Right cardiac atrium (tissue), 5 donors: Measurements from ENCODE around the gene LCE5A. TPM values are rescaled to one million over a fixed set of nuclear protein-coding genes. Genes with fewer than 3 reads are reported as not detected.
"Not testable (repeated sequence)": the region's sequence is repeated elsewhere in the genome, so short reads cannot be mapped to it uniquely, and the experiment has no call there.

ENCODE experiments used
- ATAC-seq, 2 donors: fragments of 200-7000 bp; cut with Tn5 transposase; one replicate each; pipeline versions ENCODE4 v1.8.0 to v1.9.1; 2020; ENCODE audit warnings: moderate library complexity in 2 of 2, mild to moderate bottlenecking in 1 of 2
- DNase-seq, 3 donors: peaks; one replicate each; pipeline ENCODE4 v3.0.0-alpha.2; 2020
- H3K27ac ChIP-seq: one replicate; pipeline ENCODE4 v1.5.1; 2013; ENCODE audit warnings: mild to moderate bottlenecking, low read length, control low read depth, moderate library complexity
- H3K27me3 ChIP-seq: one replicate; pipeline ENCODE4 v1.6.1; 2013; ENCODE audit not compliant: control insufficient read depth, insufficient read depth
- H3K4me1 ChIP-seq: one replicate; pipeline ENCODE4 v1.6.1; 2013; ENCODE audit warnings: low read length; ENCODE audit not compliant: control insufficient read depth, insufficient read depth
- H3K4me3 ChIP-seq: one replicate; pipeline ENCODE4 v1.5.1; 2013; ENCODE audit warnings: low read length, control low read depth
- H3K9me3 ChIP-seq: one replicate; pipeline ENCODE4 v1.6.1; 2013; ENCODE audit warnings: low read length; ENCODE audit not compliant: control insufficient read depth
- WGBS: extraction: QIAGEN DNeasy Blood & Tissue Kit; methylation state at CpG from one replicate; pipeline ENCODE4 v1.1.7; 2013; 5-methylcytosine and 5-hydroxymethylcytosine counted together
- intact Hi-C, 4 donors: fragments of 100-400 bp; cut with DNase I; formaldehyde crosslinking; loops; one replicate each; pipeline versions ENCODE4 v1.11.0 to v1.14.0; 2022 to 2023
- polyA plus RNA-seq: library from polyadenylated mRNA; stranded (reverse); fragments of 200-250 nt; gene quantifications from one replicate; pipeline ENCODE4 v1.2.3, GENCODE V29; 2013
- total RNA-seq, 4 donors: library from RNA; stranded (reverse); fragmentation: NEBNext Ultra II Directional; extraction: Animal tissue kit (Norgen Biotek cat#: 25700); gene quantifications; one replicate each; pipeline ENCODE4 v1.2.1, GENCODE V29; 2021
- donor health status: healthy with polysubstance abuse.
- donor health status: DM: no; HTN: yes; CAD: no.
- donor health status: DM: no; HTN: no; CAD: no.
- donor health status: DM: no; HTN: yes; CAD: no; lungs with severe emphysema.
- donor health status: DM: yes; HTN: yes; CAD: no.

Gene LCE5A
- total and polyA plus RNA-seq, 5 donors: not detected

GRCh38 chr1:152517237-152517811 is 6.7 kb downstream of the LCE5A start:
- peak in 1 of 2 donors; percentile 90 for ATAC-seq
- Histone ChIP-seq H3K27me3 (no peaks in the 10 kb centered on the region), H3K9me3 (no peaks in the 10 kb centered on the region), H3K27ac (no peak overlapping the region), H3K4me3 (no peak overlapping the region), H3K4me1 (no peaks in the 10 kb centered on the region)
- WGBS: 54% methylated on average over 7 of the region's 7 CpGs
- peak in 1 of 3 donors; percentile 19 for DNase-seq
- intact Hi-C loops: no loop called here

- Histone ChIP-seq H3K9me3 (no peaks in the 10 kb centered on the region), H3K4me3 (no peak overlapping the region), H3K4me1 (no peaks in the 10 kb centered on the region), H3K27me3 (no peaks in the 10 kb centered on the region), H3K27ac (no peak overlapping the region)
- DNase-seq (no peak), ATAC-seq (no peak)
- intact Hi-C loops: no loop called here
- WGBS: 60% methylated on average over 1 of the region's 1 CpG
Measured at GRCh38 chr1:152519851-152520250, 9.2 kb downstream of the LCE5A start.

- no peak for ATAC-seq
- H3K27me3 ChIP-seq: no peaks in the 10 kb centered on the region
- 57% methylated on average over 4 of the region's 4 CpGs for WGBS
Measured at GRCh38 chr1:152520561-152521090, 10.0 kb downstream of the LCE5A start.

GRCh38 chr1:152525080-152525641 is 14.6 kb downstream of the LCE5A start:
- DNase-seq (no peak), ATAC-seq (no peak)
- no peaks in the 10 kb centered on the region for H3K27me3 ChIP-seq
- WGBS: 12% methylated on average over 1 of the region's 1 CpG
- intact Hi-C loops: no loop called here
- H3K4me1 ChIP-seq: no peaks in the 10 kb centered on the region
- no peaks in the 10 kb centered on the region for H3K9me3 ChIP-seq
- H3K27ac ChIP-seq: no peak overlapping the region
- no peak overlapping the region for H3K4me3 ChIP-seq

More at GRCh38 chr1:152520561-152521090, 10.0 kb downstream of the LCE5A start:
- Histone ChIP-seq H3K27ac (no peak overlapping the region), H3K4me1 (no peaks in the 10 kb centered on the region), H3K9me3 (no peaks in the 10 kb centered on the region), H3K4me3 (no peak overlapping the region)
- no peak for DNase-seq
- intact Hi-C loops: no loop called here

GRCh38 chr1:152533327-152533938 is 22.8 kb downstream of the LCE5A start:
- Histone ChIP-seq H3K27ac (no peak overlapping the region), H3K4me3 (no peak overlapping the region), H3K9me3 (no peaks in the 10 kb centered on the region), H3K27me3 (no peaks in the 10 kb centered on the region), H3K4me1 (no peaks in the 10 kb centered on the region)
- DNase-seq (no peak), ATAC-seq (no peak)
- WGBS: 22% methylated on average over 7 of the region's 7 CpGs
- intact Hi-C loops: no loop called here

GRCh38 chr1:152535774-152536173 is 25.2 kb downstream of the LCE5A start:
- no peak for DNase-seq
- intact Hi-C loops: no loop called here
- Histone ChIP-seq H3K27me3 (no peaks in the 10 kb centered on the region), H3K4me3 (no peak overlapping the region), H3K9me3 (no peaks in the 10 kb centered on the region), H3K27ac (no peak overlapping the region), H3K4me1 (no peaks in the 10 kb centered on the region)
- no peak for ATAC-seq
- WGBS: 67% methylated on average over 3 of the region's 3 CpGs

- H3K27me3 ChIP-seq: no peaks in the 10 kb centered on the region
- no peaks in the 10 kb centered on the region for H3K4me1 ChIP-seq
- H3K27ac ChIP-seq: no peak overlapping the region
- ATAC-seq (no peak), DNase-seq (no peak)
- 22% methylated on average over 4 of the region's 4 CpGs for WGBS
- no peaks in the 10 kb centered on the region for H3K9me3 ChIP-seq
- intact Hi-C loops: no loop called here
- H3K4me3 ChIP-seq: no peak overlapping the region
Measured at GRCh38 chr1:152537496-152537895, 26.9 kb downstream of the LCE5A start.

GRCh38 chr1:152539901-152540300 is 29.3 kb downstream of the LCE5A start:
- intact Hi-C loops: no loop called here
- Histone ChIP-seq H3K27ac (no peak overlapping the region), H3K4me1 (no peaks in the 10 kb centered on the region), H3K27me3 (no peaks in the 10 kb centered on the region), H3K4me3 (no peak overlapping the region), H3K9me3 (no peaks in the 10 kb centered on the region)
- 64% methylated on average over 2 of the region's 2 CpGs for WGBS
- ATAC-seq (no peak), DNase-seq (no peak)

GRCh38 chr1:152543820-152544219 is 33.2 kb downstream of the LCE5A start:
- ATAC-seq (no peak), DNase-seq (no peak)
- Histone ChIP-seq H3K27me3 (no peaks in the 10 kb centered on the region), H3K4me3 (no peak overlapping the region), H3K27ac (no peak overlapping the region), H3K4me1 (no peaks in the 10 kb centered on the region), H3K9me3 (no peaks in the 10 kb centered on the region)
- intact Hi-C loops: no loop called here
- 38% methylated on average over 4 of the region's 4 CpGs for WGBS

- intact Hi-C loops: no loop called here
- no peak for DNase-seq
Measured at GRCh38 chr1:152546704-152547103, 36.1 kb downstream of the LCE5A start.

GRCh38 chr1:152548358-152548757 is 37.8 kb downstream of the LCE5A start:
- no CpG with 5 or more reads among the region's 1 CpG for WGBS
- H3K4me1 ChIP-seq, H3K27ac ChIP-seq, DNase-seq, H3K4me3 ChIP-seq, H3K27me3 ChIP-seq, ATAC-seq, intact Hi-C loops, H3K9me3 ChIP-seq: not testable (repeated sequence)

More at GRCh38 chr1:152546704-152547103, 36.1 kb downstream of the LCE5A start:
- Histone ChIP-seq H3K27ac (no peak overlapping the region), H3K9me3 (no peaks in the 10 kb centered on the region), H3K4me3 (no peak overlapping the region), H3K4me1 (no peaks in the 10 kb centered on the region), H3K27me3 (no peaks in the 10 kb centered on the region)
- ATAC-seq: no peak
- 53% methylated on average over 1 of the region's 1 CpG for WGBS
